Measurements from ENCODE around the gene DGKD.

DNA sequence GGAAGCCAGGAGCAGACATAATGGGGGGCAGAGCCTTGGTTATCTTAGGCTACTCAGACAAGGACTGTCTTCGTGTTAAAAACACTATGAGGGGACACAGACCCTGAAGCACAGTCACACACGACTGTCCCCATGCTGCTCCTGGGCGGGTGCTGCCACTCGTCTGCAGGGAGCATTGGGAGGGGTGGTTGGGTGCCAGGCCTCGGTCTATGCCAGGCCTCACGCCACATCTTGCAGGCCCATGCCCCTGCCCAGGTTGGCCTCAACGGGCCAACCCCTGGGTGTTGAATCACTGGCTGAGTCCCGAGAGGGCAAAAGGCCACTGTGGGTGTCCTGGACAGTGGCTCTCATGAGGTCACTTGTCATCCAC lies 114.4 kb downstream of the DGKD start:
- no peak for TF ChIP-seq POLR2AphosphoS5 (IDR thresholded peaks at IDR 0.05; ENCODE audit: low read depth, low read length)
- TF ChIP-seq SIN3A (IDR thresholded peaks at IDR 0.05; ENCODE audit: borderline replicate concordance, insufficient read depth, low read length) = no peak
- TF ChIP-seq REST (IDR thresholded peaks at IDR 0.05; ENCODE audit: insufficient read depth in 1 of 2, low read depth in 2 of 2, low read length in 2 of 2) = no peak
- TF ChIP-seq TAF1 (IDR thresholded peaks at IDR 0.05; ENCODE audit: borderline replicate concordance, insufficient read depth, low read length) = no peak
